ENCODE results near the gene IGSF11.

GRCh38 chr3:118966700-118967099, 67.9 kb downstream of the IGSF11 start:
- TF ChIP-seq EZH2 (IDR thresholded peaks at IDR 0.05) (no peak), POLR2AphosphoS5 (IDR thresholded peaks at IDR 0.05; ENCODE audit: borderline replicate concordance, low read depth, low read length) (no peak)

Measured in SK-N-MC (cell line).